CD4-positive, alpha-beta T cell treated with Interleukin-6 for 4 hours (primary cell): ENCODE results near the gene HDAC3.
A peak's percentile ranks its signal among the peaks of the same experiment; 100 is the strongest.

ENCODE experiments used
- DNase-seq: peaks from one replicate; pipeline ENCODE4 v3.0.0-alpha.2; 2020; ENCODE audit warnings: mixed read lengths

Gene HDAC3

GRCh38 chr5:141657937-141658545 lies 21.4 kb upstream of the HDAC3 start:
- no peak for DNase-seq

DNA sequence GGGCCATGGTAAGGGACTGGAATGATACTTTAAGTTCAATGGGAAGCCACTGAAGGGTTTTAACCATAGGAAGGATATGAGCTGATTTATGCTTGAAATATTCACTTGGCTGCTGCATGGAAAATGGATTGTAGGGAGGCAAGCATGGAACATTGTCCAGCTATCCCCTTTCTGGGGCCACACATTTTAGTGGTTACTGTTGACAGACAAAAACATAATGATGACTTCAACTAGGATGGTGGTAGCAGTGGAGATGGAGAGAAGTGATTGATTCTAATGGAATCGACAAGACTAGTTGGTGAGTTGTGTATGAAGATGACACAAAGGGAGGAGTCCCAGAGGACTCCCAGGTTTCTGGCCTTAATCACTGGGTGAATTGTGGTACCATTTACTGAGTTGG lies 20.8 kb upstream of the HDAC3 start:
- DNase-seq: no peak

DNA sequence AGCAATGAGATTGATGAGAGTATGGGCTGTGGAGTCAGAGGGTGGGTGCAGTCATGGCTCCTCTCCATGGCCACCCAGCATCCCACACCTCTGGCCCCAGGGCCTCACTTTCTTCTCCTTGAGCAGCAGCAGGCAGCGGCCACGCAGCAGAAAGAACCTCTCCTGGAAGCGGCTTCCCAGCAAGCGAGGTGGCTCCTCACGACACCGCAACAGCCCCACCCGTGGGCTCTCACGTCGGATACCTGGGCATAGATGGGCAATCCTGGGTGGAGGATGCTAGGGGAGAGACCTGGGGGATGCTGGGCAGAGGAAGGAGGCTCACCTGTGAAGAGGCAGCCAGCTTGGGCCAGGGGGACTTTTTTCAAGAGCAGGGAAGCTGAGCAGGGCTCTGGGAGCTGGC lies 19.7 kb upstream of the HDAC3 start:
- DNase-seq: no peak

GRCh38 chr5:141655020-141655419 lies 18.4 kb upstream of the HDAC3 start:
- no peak for DNase-seq

DNA sequence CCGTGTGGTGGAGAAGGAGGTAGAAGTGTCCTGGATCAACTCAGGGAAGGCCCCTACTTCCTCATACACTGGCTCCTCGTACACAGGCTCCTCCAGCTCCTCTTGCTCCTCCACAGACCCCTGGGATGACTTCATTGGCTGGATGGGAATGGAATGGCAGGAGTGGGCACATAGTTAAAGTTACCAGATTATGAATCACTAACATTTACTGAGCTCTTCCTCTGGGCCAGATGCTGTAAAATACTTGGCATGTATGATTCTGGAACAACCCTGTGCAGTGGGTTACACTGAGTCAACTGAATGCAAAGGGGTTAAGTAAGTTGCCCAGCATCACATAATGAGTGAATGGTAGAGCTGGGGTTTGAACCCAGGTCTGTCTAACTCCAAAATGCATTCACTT lies 17.6 kb upstream of the HDAC3 start:
- DNase-seq: no peak

DNA sequence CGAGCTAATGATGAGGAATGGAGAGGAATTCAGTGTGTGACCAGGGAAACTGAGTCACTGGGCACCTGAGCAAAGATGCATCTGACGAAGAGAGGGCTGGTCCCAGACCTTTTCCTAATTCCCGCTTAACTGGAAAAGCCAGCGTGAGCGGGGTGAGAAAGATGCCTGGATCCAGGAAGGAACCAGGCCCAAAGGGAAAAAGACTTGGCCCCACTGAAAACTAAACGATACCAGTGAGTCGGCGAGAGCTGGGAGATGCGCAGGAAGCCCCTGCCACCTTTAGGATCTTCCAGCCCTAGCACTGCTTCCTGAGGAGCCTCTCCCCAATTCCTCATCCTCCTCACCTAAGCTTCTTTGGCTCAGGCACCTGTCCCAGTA lies 15.1 kb upstream of the HDAC3 start:
- no peak for DNase-seq

- peak; percentile 81 for DNase-seq
Measured at GRCh38 chr5:141650851-141651727, 14.4 kb upstream of the HDAC3 start, which contains the start of gene FCHSD1. FCHSD1 (minus strand) TSS chr5:141651418; CDS start chr5:141651368, 50 bp downstream.

DNA sequence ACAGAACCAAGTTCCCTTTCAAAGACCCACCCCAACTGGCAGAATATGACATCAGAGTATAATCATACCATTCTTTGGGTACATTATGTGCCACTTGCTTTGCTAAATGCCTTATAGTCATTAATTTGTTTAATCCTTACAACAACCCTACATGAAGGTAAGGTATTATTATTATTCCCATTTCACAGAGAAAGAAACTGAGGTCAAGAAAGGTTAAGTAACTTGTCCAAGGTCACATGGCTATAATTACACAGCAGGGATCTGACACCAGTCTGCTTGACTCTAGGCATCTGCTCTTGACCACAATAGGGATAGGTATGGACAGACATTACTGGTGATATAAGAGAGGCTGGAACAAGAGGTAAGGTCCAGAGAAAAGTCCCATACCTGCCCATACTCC lies 13.3 kb upstream of the HDAC3 start:
- DNase-seq: no peak

GRCh38 chr5:141649056-141649688 lies 12.5 kb upstream of the HDAC3 start:
- no peak for DNase-seq

- DNase-seq: no peak
Measured at GRCh38 chr5:141647851-141648250, 11.2 kb upstream of the HDAC3 start.

- no peak for DNase-seq
Measured at GRCh38 chr5:141647242-141647641, 10.6 kb upstream of the HDAC3 start.

DNA sequence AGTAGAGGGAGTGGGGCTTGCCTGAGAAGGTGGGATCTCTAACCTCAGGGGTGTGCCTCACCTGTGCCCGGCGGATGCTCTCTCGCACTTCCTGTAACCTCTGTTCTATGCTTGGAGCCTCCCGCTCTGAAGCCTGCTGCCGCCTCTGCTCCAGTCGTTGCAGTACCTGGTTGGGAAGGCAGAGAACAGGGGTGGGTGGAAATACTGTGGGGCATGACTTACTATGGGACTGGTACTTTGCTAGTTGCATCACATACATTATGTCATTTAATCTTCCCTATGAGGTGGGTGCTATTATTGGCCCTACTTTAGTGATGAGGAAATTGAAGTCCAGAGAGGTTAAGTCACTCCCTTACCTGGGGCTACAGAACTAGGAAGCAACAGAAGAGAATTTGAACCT lies 9.4 kb upstream of the HDAC3 start:
- DNase-seq: no peak

- DNase-seq: no peak
Measured at GRCh38 chr5:141641634-141642267, 5.1 kb upstream of the HDAC3 start.

- DNase-seq: no peak
Measured at GRCh38 chr5:141640698-141641097, 4.0 kb upstream of the HDAC3 start.

- no peak for DNase-seq
Measured at GRCh38 chr5:141640051-141640415, 3.4 kb upstream of the HDAC3 start.

DNA sequence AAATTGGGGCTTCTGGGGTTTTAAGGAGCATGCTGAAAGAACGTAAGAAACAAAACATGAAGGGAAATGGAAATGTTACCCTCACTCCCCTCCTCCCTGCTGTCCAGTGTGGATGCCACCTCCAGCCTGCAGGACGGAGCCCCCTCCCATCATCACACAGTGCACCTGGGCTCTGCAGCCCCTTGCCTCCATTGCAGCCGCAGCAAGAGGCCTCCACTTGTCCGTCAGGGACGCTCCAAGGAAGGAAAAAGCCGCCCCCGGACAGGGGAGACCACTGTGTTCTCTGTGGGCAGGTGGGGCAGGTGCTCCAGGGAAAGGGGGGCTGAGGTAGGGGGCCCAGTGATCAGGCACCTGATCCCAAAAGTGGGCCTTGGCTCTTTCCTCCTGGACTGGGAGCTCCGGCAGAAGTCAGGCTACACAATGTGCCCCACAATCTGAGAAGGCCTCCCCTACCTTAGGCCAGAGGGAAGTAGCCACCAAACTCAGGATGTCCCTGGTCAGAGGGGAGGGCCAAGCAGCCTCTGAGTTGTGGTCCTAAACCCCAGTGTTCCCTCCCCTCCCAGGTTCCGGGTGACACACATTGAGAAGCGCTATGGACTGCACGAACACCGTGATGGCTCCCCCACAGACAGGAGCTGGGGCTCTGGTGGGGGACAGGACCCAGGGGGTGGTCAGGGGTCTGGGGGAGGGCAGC lies 2.9 kb upstream of the HDAC3 start:
- DNase-seq: no peak

DNA sequence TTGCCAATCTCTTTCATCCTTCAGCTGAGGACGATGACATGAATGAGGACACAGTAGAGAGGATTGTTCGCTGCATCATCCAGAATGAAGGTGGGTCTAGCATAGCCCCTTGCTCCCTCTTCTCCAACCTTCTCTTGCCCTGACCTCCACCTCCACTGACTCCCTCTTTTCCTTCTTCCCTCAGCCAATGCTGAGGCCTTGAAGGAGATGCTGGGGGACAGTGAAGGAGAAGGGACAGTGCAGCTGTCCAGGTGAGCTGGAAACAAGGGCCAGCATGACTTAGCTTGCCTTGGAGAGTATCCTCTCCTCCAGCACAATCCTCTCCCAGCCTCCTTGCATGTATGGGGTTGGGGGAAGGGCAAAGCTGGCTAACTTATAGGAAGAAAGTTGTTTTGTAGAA lies 2.1 kb upstream of the HDAC3 start:
- no peak for DNase-seq

GRCh38 chr5:141637767-141638419 lies 1.2 kb upstream of the HDAC3 start:
- DNase-seq: peak; percentile 68

DNA sequence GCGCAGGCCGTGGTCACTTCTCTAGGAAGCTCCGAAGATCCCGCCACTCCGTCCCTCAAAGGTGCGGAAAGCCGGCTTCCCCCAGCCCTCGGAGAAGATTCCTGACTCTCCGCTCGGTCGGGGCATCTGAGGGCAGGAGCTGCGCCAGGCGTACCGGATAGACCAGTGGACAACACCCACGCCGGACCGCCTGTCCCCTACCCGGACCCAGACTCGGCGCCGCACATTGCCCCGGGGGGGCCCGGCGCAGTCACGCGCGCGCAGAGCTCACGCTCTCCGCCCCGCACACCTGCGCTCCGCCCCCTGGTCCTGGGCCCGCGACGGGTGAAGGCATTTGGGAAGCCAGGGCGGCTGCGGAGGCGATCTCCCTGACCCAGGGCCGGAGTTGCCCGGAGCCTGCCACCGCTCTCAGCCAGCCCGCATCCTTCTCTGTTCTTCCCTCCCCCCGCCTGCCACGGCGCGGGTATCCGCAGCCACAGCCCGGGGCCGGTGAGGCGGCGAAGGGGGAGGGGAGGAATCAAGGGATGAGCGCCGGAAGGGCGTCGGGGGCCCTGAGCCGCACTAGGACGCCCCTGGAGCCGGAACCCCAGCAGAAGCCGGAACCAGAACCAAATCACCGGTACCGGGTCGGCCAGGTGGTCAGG lies 596 bp upstream of the HDAC3 start:
- DNase-seq: peak; percentile 68

DNA sequence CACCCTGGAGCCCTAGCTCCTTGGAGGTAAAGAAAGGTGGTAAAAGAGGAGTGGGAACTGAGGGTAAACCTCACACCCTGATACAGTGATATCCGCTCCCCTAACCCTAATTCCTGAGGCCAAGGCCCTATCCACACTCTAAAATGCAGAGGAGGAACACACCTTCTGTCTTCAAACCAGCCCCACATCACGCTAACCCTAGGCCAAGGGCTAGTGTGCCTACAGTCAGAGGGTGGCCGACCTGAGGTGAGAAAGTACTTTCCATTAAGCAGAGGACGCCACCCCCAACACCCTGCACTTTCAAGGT lies 590 bp downstream of the HDAC3 start:
- DNase-seq: no peak

- no peak for DNase-seq
Measured at GRCh38 chr5:141635646-141636045, 1.0 kb downstream of the HDAC3 start.

DNA sequence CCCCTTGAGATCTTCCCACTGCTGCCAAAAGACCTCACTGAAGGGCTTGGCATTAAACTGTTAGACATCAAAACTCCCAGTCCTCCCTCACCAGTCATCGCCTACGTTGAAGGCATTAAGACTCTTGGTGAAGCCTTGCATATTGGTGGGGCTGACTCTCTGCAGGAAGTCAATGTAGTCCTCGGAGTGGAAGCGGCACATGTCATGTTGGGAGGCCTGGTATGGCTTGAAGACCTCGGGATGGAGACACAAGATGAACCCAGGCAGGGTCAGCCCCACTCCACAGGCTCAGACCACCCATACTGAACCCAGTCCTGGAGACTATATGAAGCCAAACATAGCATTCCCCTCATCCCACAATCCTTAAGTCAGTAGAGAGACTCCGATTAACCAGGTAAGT lies 1.9 kb downstream of the HDAC3 start:
- DNase-seq: no peak
